ENCODE results near the gene YTHDF2.

DNA sequence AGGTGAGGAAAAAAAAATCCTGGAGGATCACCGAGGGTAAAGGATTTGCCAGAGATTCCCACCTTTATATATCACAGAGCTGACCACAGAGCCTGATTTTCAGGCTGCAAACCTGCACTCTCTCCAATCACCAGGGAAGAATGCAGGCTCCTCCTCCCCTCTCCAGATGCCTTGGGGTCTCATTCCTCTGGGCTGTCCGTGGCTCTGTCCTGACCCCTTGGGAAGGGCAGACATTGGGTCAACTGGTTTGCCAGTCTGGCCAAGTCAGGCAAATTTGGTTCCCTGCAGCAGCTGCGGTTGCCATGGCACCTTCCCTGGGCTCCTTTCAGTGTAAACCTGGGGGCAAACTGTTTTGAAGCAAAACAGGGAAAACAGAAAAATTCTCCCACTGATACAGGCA, 63.6 kb downstream of the YTHDF2 start:
- TF ChIP-seq, protein P1, sequence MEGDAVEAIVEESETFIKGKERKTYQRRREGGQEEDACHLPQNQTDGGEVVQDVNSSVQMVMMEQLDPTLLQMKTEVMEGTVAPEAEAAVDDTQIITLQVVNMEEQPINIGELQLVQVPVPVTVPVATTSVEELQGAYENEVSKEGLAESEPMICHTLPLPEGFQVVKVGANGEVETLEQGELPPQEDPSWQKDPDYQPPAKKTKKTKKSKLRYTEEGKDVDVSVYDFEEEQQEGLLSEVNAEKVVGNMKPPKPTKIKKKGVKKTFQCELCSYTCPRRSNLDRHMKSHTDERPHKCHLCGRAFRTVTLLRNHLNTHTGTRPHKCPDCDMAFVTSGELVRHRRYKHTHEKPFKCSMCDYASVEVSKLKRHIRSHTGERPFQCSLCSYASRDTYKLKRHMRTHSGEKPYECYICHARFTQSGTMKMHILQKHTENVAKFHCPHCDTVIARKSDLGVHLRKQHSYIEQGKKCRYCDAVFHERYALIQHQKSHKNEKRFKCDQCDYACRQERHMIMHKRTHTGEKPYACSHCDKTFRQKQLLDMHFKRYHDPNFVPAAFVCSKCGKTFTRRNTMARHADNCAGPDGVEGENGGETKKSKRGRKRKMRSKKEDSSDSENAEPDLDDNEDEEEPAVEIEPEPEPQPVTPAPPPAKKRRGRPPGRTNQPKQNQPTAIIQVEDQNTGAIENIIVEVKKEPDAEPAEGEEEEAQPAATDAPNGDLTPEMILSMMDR (conservative IDR thresholded peaks at IDR 0.05; ENCODE audit: low read depth, low read length) = no peak
- no peak for TF ChIP-seq EZH2 (IDR thresholded peaks at IDR 0.05; ENCODE audit: low read length, unreplicated experiment)

Measured in PC-3 (cell line).